AG10803 (cell line): ENCODE measurements around the gene KIF24.
A peak's percentile ranks its signal among the peaks of the same experiment; 100 is the strongest.

Experiments used
- DNase-seq: peaks from one replicate; pipeline ENCODE4 v3.0.0; 2010; ENCODE audit warnings: low read depth
- H3K4me3 ChIP-seq: 2 replicates; pipeline ENCODE4 v1.5.1; 2011; ENCODE audit warnings: mild to moderate bottlenecking, low read length, control low read depth
- CTCF ChIP-seq: conservative IDR thresholded peaks from 2 replicates; pipeline ENCODE4 v1.5.1; 2011; ENCODE audit warnings: mild to moderate bottlenecking, low read length, control low read depth, inconsistent platforms

Gene KIF24

GRCh38 chr9:34328987-34329832 lies at the start of gene KIF24, which contains the start of gene NUDT2:
TSS of gene KIF24 (minus strand) at chr9:34329268. CDS start at chr9:34311346, 17,922 bp downstream.
TSS of gene NUDT2 (plus strand) at chr9:34329569. CDS start at chr9:34339040, 9,471 bp downstream.
- peak within 1 kb of the TSS; percentile 98 for H3K4me3 ChIP-seq
- DNase-seq = peak; percentile 100

GRCh38 chr9:34378376-34379060 lies 49.5 kb upstream of the KIF24 start:
- no peak overlapping the region for H3K4me3 ChIP-seq
- no peak for TF ChIP-seq CTCF

More at GRCh38 chr9:34328987-34329832, at the start of gene KIF24, which contains the start of gene NUDT2:
- peak; percentile 9; the same call in 1 of the 2 replicates for TF ChIP-seq CTCF

GRCh38 chr9:34377404-34377746 lies 48.3 kb upstream of the KIF24 start:
- no peak for TF ChIP-seq CTCF
- no peak for DNase-seq
- H3K4me3 ChIP-seq = peak overlapping the region; percentile 71

More at GRCh38 chr9:34378376-34379060, 49.5 kb upstream of the KIF24 start:
- no peak for DNase-seq

GRCh38 chr9:34376596-34377403 lies 47.7 kb upstream of the KIF24 start, which contains the start of gene MYORG:
TSS of gene MYORG (minus strand) at chr9:34376898. CDS start at chr9:34372943, 3,955 bp downstream.
- H3K4me3 ChIP-seq = peak within 1 kb of the TSS; percentile 71
- peak; percentile 77 for DNase-seq
- no peak for TF ChIP-seq CTCF

GRCh38 chr9:34375901-34376595 lies 47.0 kb upstream of the KIF24 start:
- no peak for TF ChIP-seq CTCF
- no peak for DNase-seq
- H3K4me3 ChIP-seq = peak overlapping the region; percentile 71

GRCh38 chr9:34374905-34375552 lies 46.0 kb upstream of the KIF24 start:
- no peak for TF ChIP-seq CTCF
- no peak overlapping the region for H3K4me3 ChIP-seq
- no peak for DNase-seq
